Nephron (organoid): Measurements from ENCODE around the gene ZSWIM1.
A peak's percentile ranks its signal among the peaks of the same experiment; 100 is the strongest.

Experiments used
- H3K27ac Mint-ChIP-seq, 3 experiments: 2 replicates each; pipeline ENCODE4 v1.8.0; 2020; ENCODE audit warnings: mixed read lengths in 3 of 3, mild to moderate bottlenecking in 2 of 3, moderate library complexity in 1 of 3
- H3K27me3 Mint-ChIP-seq: 2 replicates; pipeline ENCODE4 v1.8.0; 2021; ENCODE audit warnings: low read depth, mild to moderate bottlenecking, moderate library complexity, mixed read lengths
- H3K36me3 Mint-ChIP-seq: 2 replicates; pipeline ENCODE4 v1.8.0; 2020; ENCODE audit warnings: low read depth, mixed read lengths
- H3K4me1 Mint-ChIP-seq: 2 replicates; pipeline ENCODE4 v1.8.0; 2020; ENCODE audit warnings: mixed read lengths
- H3K4me3 Mint-ChIP-seq, 3 experiments: 2 replicates each; pipeline ENCODE4 v1.8.0; 2020; ENCODE audit warnings: mild to moderate bottlenecking in 3 of 3, mixed read lengths in 3 of 3, moderate library complexity in 2 of 3
- H3K9me3 Mint-ChIP-seq: 2 replicates; pipeline ENCODE4 v1.8.0; 2020; ENCODE audit warnings: mixed read lengths
- TF ChIP-seq, protein P1 (sequence below), 3 experiments: fragments of 200-600 bp; sonication (generic); IDR thresholded peaks; one replicate each; pipeline ENCODE4 v1.5.0; 2021; ENCODE audit warnings: antibody characterized with exemption in 3 of 3; ENCODE audit not compliant: unreplicated experiment in 3 of 3

The ZSWIM1 gene

DNA sequence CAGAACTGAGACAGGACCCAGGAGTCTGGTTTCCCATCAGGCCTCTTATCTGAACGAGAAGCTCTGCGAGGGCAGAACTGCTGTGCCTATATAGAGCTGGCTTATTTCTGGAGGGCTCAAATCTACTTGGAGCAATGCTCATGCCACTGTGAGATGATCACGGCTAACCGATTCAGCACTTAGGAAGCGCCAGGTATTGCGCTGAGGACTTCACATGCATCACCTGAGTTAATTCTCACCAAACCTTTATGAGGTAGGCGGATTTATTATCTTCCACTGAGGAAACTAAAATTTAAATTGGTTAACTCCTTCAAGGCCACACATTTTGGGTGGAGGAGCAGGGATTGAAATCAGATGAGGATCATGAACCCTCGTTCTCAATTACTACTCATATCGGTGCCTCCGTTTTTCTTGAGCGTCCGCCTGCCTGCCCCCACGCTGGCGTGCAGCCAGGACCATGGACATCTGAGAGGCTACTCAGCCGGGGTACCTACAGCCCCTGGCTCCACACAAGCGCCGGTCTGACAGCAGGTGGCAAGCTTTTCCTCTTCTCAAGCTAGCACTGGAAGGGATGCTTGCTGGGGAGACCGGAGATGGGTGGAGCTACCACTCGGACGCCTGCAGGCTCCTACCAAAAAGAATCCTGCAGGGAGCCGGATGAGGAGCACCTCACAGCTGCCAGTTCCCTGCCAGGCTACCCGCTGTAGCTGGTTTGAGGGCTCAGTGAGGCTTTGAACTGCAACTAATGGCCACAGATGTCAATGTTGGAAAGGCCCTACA lies 52.4 kb downstream of the ZSWIM1 start:
- peak overlapping the region; percentile 99 to 100 (median 100) for H3K27ac Mint-ChIP-seq
- H3K36me3 Mint-ChIP-seq: peaks cover 14% of the 10 kb centered on the region
- no peaks in the 10 kb centered on the region for H3K9me3 Mint-ChIP-seq

DNA sequence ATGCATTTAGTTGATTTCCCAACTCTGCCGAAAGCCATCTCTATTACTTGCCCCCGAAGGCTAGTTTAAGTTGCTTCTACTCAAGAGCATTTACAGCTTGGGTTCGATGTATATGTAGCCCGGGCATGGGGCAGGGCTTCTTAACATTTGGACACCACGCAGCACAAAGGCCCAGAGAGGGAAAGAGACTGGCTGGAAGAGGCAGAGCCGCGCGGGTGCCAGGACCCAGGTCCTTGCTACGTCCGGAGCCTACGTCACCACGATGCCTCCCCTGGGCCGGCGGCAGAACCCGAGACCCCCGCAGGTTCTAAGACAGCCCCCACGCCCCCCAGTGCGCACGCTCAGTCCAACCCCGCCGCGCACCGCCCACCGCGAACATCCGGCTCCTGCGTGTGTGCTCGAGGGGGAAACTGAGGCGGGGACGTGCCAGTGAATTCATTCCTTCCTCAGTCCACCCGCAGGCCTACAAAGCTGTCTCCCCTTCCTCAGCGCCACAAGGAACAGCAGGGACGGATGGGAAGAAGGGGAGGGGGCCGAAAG lies 53.1 kb downstream of the ZSWIM1 start:
- Mint-ChIP-seq H3K4me3 (peak overlapping the region; percentile 99 to 100 (median 99)), H3K9me3 (no peaks in the 10 kb centered on the region), H3K27me3 (no peaks in the 10 kb centered on the region), H3K27ac (peak overlapping the region; percentile 99 to 100 (median 100)), H3K4me1 (peaks cover 19% of the 10 kb centered on the region), H3K36me3 (peaks cover 20% of the 10 kb centered on the region)
- TF ChIP-seq, protein P1, sequence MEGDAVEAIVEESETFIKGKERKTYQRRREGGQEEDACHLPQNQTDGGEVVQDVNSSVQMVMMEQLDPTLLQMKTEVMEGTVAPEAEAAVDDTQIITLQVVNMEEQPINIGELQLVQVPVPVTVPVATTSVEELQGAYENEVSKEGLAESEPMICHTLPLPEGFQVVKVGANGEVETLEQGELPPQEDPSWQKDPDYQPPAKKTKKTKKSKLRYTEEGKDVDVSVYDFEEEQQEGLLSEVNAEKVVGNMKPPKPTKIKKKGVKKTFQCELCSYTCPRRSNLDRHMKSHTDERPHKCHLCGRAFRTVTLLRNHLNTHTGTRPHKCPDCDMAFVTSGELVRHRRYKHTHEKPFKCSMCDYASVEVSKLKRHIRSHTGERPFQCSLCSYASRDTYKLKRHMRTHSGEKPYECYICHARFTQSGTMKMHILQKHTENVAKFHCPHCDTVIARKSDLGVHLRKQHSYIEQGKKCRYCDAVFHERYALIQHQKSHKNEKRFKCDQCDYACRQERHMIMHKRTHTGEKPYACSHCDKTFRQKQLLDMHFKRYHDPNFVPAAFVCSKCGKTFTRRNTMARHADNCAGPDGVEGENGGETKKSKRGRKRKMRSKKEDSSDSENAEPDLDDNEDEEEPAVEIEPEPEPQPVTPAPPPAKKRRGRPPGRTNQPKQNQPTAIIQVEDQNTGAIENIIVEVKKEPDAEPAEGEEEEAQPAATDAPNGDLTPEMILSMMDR (IDR thresholded peaks at IDR 0.05; ENCODE audit: unreplicated experiment in 3 of 3): no peak

More for the DNA sequence above, 52.4 kb downstream of the ZSWIM1 start:
- Mint-ChIP-seq H3K4me3 (peak overlapping the region; percentile 99 to 100 (median 99)), H3K27me3 (no peaks in the 10 kb centered on the region), H3K4me1 (peaks cover 19% of the 10 kb centered on the region)
- TF ChIP-seq, protein P1 (IDR thresholded peaks at IDR 0.05; ENCODE audit: unreplicated experiment in 3 of 3): peak in 2 of 3 experiments; percentile 12 to 38
